NCI-H748 (cell line): ENCODE results near the gene HDGFL2.

ENCODE experiments used
- DNase-seq: peaks from one replicate; lab custom pipeline; 2025; ENCODE audit not compliant: unreplicated experiment; lab: John Stamatoyannopoulos, UW

Gene HDGFL2

DNA sequence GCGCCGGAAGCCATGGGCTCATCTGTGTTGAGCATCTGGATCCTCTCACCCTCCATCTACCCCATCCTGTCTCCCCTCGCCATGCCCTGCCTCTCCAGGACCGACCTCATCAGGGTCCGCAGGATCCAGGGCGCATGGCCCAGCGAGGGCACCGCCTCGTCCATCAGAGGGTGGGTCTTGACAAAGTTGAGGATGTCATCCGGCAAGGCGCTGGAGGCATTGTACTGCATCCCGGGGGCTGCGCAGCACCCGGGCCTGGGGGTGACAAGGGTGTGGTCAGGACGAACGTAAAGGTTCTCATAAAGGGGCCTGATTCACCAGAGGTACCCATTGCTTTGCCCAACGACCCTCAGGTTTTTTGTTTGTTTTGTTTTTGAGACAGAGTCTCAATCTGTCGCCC lies 77.9 kb downstream of the HDGFL2 start:
- DNase-seq, result no peak

DNA sequence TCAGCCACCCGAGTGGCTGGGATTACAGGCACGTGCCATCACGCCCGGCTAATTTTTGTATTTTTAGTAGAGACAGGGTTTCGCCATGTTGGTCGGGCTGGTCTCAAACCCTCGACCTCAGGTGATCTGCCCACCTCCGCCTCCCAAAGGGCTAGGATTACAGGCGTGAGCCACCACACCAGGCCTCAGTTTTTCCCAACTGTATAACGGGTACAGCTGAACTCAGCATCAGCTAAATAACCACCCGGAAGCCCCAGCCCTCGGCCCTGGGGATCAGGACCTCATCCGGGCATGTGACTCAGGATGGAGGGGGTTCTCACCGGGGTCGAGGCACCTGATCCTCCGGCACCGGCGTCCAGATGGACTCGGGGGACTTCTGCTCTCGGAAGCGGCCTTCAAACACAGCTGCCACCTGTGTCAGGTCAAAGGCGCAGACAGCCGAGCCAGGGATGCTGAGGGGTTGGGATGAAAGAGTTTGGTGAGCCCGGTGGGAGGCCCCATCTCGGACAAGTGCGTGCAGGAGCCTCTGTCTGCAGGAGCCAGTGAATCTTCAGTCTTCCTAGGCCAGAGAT lies 78.5 kb downstream of the HDGFL2 start:
- no peak for DNase-seq
